Testis (tissue), 3 donors: Measurements from ENCODE around the gene GID4. TPM values are rescaled to one million over a fixed set of nuclear protein-coding genes. Genes with fewer than 3 reads are reported as not detected.

ENCODE experiments used
- DNase-seq: peaks from one replicate; pipeline ENCODE4 v3.0.0-alpha.2; 2019
- H3K27ac ChIP-seq, 2 donors: fragments of 200-600 bp; sonication (generic); one replicate each; pipeline ENCODE4 v1.5.1; 2019
- H3K27me3 ChIP-seq: fragments of 200-600 bp; sonication (generic); one replicate; pipeline ENCODE4 v1.5.1; 2019
- H3K36me3 ChIP-seq: fragments of 200-600 bp; sonication (generic); one replicate; pipeline ENCODE4 v1.5.1; 2017; ENCODE audit warnings: low read depth; ENCODE audit errors: missing control alignments
- H3K4me1 ChIP-seq: fragments of 200-600 bp; sonication (generic); one replicate; pipeline ENCODE4 v1.5.1; 2019
- H3K4me3 ChIP-seq, 2 donors: fragments of 200-600 bp; sonication (generic); one replicate each; pipeline ENCODE4 v1.5.1; 2017 to 2019
- H3K9me3 ChIP-seq: fragments of 200-600 bp; sonication (generic); one replicate; pipeline ENCODE4 v1.5.1; 2017
- POLR2A ChIP-seq: fragments of 450-650 bp; IDR thresholded peaks from one replicate; pipeline ENCODE4 v1.6.1; 2017; ENCODE audit warnings: antibody characterized with exemption, mild to moderate bottlenecking, moderate library complexity
- WGBS, 2 donors: methylation state at CpG; one replicate each; pipeline ENCODE4 v1.1.5; 2018; 5-methylcytosine and 5-hydroxymethylcytosine counted together
- intact Hi-C: fragments of 100-400 bp; cut with DNase I; formaldehyde crosslinking; loops from one replicate; pipeline ENCODE4 v1.15.1; 2023; ENCODE audit warnings: low total_unique reads
- polyA plus RNA-seq: library from polyadenylated mRNA; stranded (reverse); fragments of 350-450 nt; fragmentation: Illumina TruSeq; extraction: RNeasy Lipid Tissue Mini Kit (QIAGEN cat#74804); gene quantifications from one replicate; pipeline ENCODE4 v1.2.3, GENCODE V29; 2014; ENCODE audit warnings: low read depth, low replicate concordance; ENCODE audit not compliant: insufficient read depth
- total RNA-seq, 2 donors: library from RNA; depleted of rRNA; stranded (reverse); fragments of >200 nt; gene quantifications; one replicate each; pipeline ENCODE4 v1.2.3, GENCODE V29; 2016
- TF ChIP-seq, protein P1 (sequence below), 3 experiments: fragments of 450-650 bp in 2 of 3; fragments of 200-600 bp in 1 of 3; sonication (generic) in 1 of 3; IDR thresholded peaks; one replicate each; pipeline ENCODE4 v1.5.1; 2016 to 2019; ENCODE audit warnings: antibody characterized with exemption in 3 of 3, mild to moderate bottlenecking in 2 of 3, moderate library complexity in 1 of 3

The GID4 gene
- total and polyA plus RNA-seq, 3 donors from 2014 or later, result 28.6 to 88.3 (median 36.1) TPM

- no peak within 1 kb of the TSS for H3K27ac ChIP-seq
- TF ChIP-seq, protein P1, sequence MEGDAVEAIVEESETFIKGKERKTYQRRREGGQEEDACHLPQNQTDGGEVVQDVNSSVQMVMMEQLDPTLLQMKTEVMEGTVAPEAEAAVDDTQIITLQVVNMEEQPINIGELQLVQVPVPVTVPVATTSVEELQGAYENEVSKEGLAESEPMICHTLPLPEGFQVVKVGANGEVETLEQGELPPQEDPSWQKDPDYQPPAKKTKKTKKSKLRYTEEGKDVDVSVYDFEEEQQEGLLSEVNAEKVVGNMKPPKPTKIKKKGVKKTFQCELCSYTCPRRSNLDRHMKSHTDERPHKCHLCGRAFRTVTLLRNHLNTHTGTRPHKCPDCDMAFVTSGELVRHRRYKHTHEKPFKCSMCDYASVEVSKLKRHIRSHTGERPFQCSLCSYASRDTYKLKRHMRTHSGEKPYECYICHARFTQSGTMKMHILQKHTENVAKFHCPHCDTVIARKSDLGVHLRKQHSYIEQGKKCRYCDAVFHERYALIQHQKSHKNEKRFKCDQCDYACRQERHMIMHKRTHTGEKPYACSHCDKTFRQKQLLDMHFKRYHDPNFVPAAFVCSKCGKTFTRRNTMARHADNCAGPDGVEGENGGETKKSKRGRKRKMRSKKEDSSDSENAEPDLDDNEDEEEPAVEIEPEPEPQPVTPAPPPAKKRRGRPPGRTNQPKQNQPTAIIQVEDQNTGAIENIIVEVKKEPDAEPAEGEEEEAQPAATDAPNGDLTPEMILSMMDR (IDR thresholded peaks at IDR 0.05), result no peak
- no peak for TF ChIP-seq POLR2A
- DNase-seq, result no peak
- no peaks in the 10 kb centered on the region for H3K36me3 ChIP-seq
- no peak within 1 kb of the TSS for H3K4me3 ChIP-seq
- H3K27me3 ChIP-seq, result no peaks in the 10 kb centered on the region
- intact Hi-C loops, result no loop called here
- WGBS, 2 donors, result 45 to 87% methylated on average over 5 to 17 of the region's 17 CpGs
- H3K9me3 ChIP-seq, result no peaks in the 10 kb centered on the region
- no peaks in the 10 kb centered on the region for H3K4me1 ChIP-seq
Measured at GRCh38 chr17:18108401-18109312, 69.4 kb downstream of the GID4 start, which contains the start of gene MYO15A. Gene MYO15A, plus strand, starts transcription at chr17:18108756. Its CDS starts 10,045 bp downstream, at chr17:18118801.

DNA sequence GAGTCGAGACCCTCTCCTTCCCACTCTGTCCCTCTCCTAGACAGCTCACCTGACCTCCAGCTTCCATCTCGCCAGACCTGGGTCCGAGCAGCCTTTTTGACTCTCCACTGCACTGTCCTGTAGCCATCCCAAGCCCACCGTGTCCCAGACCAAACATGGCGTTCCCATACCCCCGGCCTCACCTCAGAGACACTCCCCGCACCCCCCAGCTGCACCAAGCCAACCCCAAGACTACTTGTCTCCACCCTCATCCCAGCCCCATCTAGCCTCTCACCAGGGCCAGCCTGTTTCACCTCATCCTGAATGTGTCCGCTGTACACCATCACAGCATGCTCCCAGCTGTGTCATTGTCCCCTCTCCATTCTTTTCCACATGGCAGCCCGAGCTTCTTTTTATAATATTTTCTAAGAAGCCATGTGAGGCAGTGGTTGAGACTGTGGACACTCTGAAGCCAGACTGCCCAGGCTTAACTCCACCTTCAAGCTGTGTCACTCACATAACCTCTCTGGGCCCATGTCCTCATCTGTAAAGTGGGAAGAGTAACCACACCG lies 70.8 kb downstream of the GID4 start:
- Histone ChIP-seq H3K27ac (no peak overlapping the region), H3K27me3 (no peaks in the 10 kb centered on the region), H3K4me1 (no peaks in the 10 kb centered on the region), H3K4me3 (no peak overlapping the region), H3K9me3 (no peaks in the 10 kb centered on the region), H3K36me3 (no peaks in the 10 kb centered on the region)
- intact Hi-C loops, result no loop called here
- DNase-seq, result no peak
- 75 to 78% methylated on average over 10 of the region's 10 CpGs for WGBS, 2 donors
- TF ChIP-seq, protein P1 (IDR thresholded peaks at IDR 0.05), result no peak
- no peak for TF ChIP-seq POLR2A

DNA sequence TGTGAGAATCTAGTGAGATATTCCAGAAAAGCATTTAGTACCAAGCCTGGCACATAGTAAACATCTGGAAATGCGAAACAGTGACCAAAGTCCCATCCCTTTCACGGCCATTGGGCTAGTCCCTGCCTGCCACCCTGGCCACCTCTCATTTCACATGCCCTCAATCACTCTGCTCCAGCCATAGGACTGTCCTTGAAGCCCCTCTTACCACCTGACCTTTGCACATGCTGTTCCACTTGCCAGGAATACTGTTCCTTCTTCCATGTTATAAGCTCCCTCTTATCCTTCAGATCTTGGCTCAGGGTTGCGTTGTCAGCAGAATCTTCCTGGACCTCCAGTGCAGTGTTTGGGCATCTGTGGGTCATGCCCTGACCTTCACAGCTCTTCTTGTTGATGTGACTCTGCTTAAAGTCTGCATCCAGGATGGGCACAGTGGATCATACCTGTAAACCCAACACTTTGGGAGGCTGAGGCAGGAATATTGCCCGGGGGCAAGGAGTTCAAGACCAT lies 71.5 kb downstream of the GID4 start:
- 71 to 80% methylated on average over 2 to 4 of the region's 4 CpGs for WGBS, 2 donors
- no peak for DNase-seq
- Histone ChIP-seq H3K27ac (no peak overlapping the region), H3K4me3 (no peak overlapping the region), H3K36me3 (no peaks in the 10 kb centered on the region), H3K27me3 (no peaks in the 10 kb centered on the region), H3K4me1 (no peaks in the 10 kb centered on the region), H3K9me3 (no peaks in the 10 kb centered on the region)
- TF ChIP-seq, protein P1 (IDR thresholded peaks at IDR 0.05), result no peak
- TF ChIP-seq POLR2A, result no peak
- intact Hi-C loops, result no loop called here

DNA sequence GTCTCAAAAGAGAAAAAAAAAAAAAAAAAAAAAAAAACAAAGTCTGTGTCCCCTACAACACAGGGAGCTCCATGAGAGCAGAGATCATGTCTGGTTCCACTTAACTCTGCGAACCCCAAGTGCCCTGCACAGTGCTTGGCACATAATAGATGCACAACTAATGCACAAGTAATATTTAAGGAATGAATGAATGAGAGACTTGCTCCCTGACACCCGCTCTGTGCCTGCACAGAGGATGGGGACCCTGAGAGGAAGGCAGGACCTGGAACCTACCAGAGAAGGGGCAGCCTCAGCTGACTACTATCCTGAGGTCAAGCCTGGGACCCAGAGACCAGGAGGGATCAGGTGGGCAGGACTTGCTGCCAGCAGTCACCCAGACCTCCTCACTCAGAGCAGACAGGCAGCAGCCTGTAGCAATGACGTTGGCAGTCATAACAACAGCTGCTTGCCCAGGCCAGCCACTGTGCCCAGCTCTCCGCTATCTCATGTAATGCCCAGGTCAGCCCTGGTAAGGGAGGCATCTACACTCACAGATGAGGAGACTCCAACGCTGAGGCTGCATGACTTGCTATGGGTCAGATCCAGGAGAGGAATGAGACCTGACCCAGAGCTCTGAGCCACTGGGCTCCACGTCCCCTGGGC lies 72.2 kb downstream of the GID4 start:
- WGBS, 2 donors, result 78 to 92% methylated on average over 2 to 6 of the region's 6 CpGs
- Histone ChIP-seq H3K27me3 (no peaks in the 10 kb centered on the region), H3K36me3 (no peaks in the 10 kb centered on the region), H3K27ac (no peak overlapping the region), H3K4me1 (no peaks in the 10 kb centered on the region), H3K9me3 (no peaks in the 10 kb centered on the region), H3K4me3 (no peak overlapping the region)
- intact Hi-C loops, result no loop called here
- TF ChIP-seq, protein P1 (IDR thresholded peaks at IDR 0.05), result no peak
- no peak for TF ChIP-seq POLR2A
- no peak for DNase-seq
